Measurements from ENCODE around the gene RHOH. TPM values are rescaled to one million over a fixed set of nuclear protein-coding genes. Genes with fewer than 3 reads are reported as not detected.

Gene RHOH
- total RNA-seq, 1 donor from 2014 or later = 0.53 TPM

- H3K36me3 ChIP-seq (ENCODE audit: control insufficient read depth, insufficient read depth, low read length) = no peaks in the 10 kb centered on the region
- DNase-seq (ENCODE audit: low read depth) = no peak
- H3K27me3 ChIP-seq (ENCODE audit: control insufficient read depth, insufficient read depth, low read length) = no peaks in the 10 kb centered on the region
- no peak for FAIRE-seq
- no peak overlapping the region for H3K4me3 ChIP-seq (ENCODE audit: low read depth, low read length)
- no peak for TF ChIP-seq CTCF (IDR thresholded peaks at IDR 0.05; ENCODE audit: insufficient read depth, low read length, severe bottlenecking)
Observed at GRCh38 chr4:40262861-40263260, 66.0 kb downstream of the RHOH start.

GRCh38 chr4:40264497-40264896, 67.7 kb downstream of the RHOH start:
- TF ChIP-seq CTCF (IDR thresholded peaks at IDR 0.05; ENCODE audit: insufficient read depth, low read length, severe bottlenecking) = no peak
- peak; percentile 60 for FAIRE-seq

GRCh38 chr4:40264995-40265909, 68.4 kb downstream of the RHOH start:
- no peak for FAIRE-seq

More at GRCh38 chr4:40264497-40264896, 67.7 kb downstream of the RHOH start:
- Histone ChIP-seq H3K27me3 (ENCODE audit: control insufficient read depth, insufficient read depth, low read length) (no peaks in the 10 kb centered on the region), H3K4me3 (ENCODE audit: low read depth, low read length) (no peak overlapping the region), H3K36me3 (ENCODE audit: control insufficient read depth, insufficient read depth, low read length) (no peaks in the 10 kb centered on the region)
- peak; percentile 76 for DNase-seq (ENCODE audit: low read depth)

GRCh38 chr4:40265910-40266274, 69.1 kb downstream of the RHOH start:
- no peak for DNase-seq (ENCODE audit: low read depth)
- no peak overlapping the region for H3K4me3 ChIP-seq (ENCODE audit: low read depth, low read length)
- no peaks in the 10 kb centered on the region for H3K27me3 ChIP-seq (ENCODE audit: control insufficient read depth, insufficient read depth, low read length)
- no peaks in the 10 kb centered on the region for H3K36me3 ChIP-seq (ENCODE audit: control insufficient read depth, insufficient read depth, low read length)
- no peak for FAIRE-seq
- no peak for TF ChIP-seq CTCF (IDR thresholded peaks at IDR 0.05; ENCODE audit: insufficient read depth, low read length, severe bottlenecking)

More at GRCh38 chr4:40264995-40265909, 68.4 kb downstream of the RHOH start:
- DNase-seq (ENCODE audit: low read depth) = no peak
- Histone ChIP-seq H3K36me3 (ENCODE audit: control insufficient read depth, insufficient read depth, low read length) (no peaks in the 10 kb centered on the region), H3K4me3 (ENCODE audit: low read depth, low read length) (no peak overlapping the region), H3K27me3 (ENCODE audit: control insufficient read depth, insufficient read depth, low read length) (no peaks in the 10 kb centered on the region)
- TF ChIP-seq CTCF (IDR thresholded peaks at IDR 0.05; ENCODE audit: insufficient read depth, low read length, severe bottlenecking) = no peak

GRCh38 chr4:40269133-40269532, 72.3 kb downstream of the RHOH start:
- Histone ChIP-seq H3K27me3 (ENCODE audit: control insufficient read depth, insufficient read depth, low read length) (no peaks in the 10 kb centered on the region), H3K36me3 (ENCODE audit: control insufficient read depth, insufficient read depth, low read length) (no peaks in the 10 kb centered on the region), H3K4me3 (ENCODE audit: low read depth, low read length) (no peak overlapping the region)
- TF ChIP-seq CTCF (IDR thresholded peaks at IDR 0.05; ENCODE audit: insufficient read depth, low read length, severe bottlenecking) = no peak
- no peak for DNase-seq (ENCODE audit: low read depth)
- no peak for FAIRE-seq

Measured in bronchial epithelial cell (primary cell).